Liver (tissue), 9 donors: ENCODE results near the gene DRGX. TPM values are rescaled to one million over a fixed set of nuclear protein-coding genes. Genes with fewer than 3 reads are reported as not detected.

Experiments
- DNase-seq: peaks from one replicate; pipeline ENCODE4 v3.0.0-alpha.2; 2017; ENCODE audit warnings: low spot score
- H3K27ac ChIP-seq, 2 donors: one replicate each; pipeline ENCODE4 v1.7.0; 2013; ENCODE audit warnings: inconsistent platforms in 2 of 2, low read length in 2 of 2, control low read depth in 1 of 2, low read depth in 1 of 2, mild to moderate bottlenecking in 1 of 2
- H3K27me3 ChIP-seq, 4 donors: one replicate each; pipeline versions ENCODE4 v1.6.1 to v1.7.0; 2013; ENCODE audit warnings: low read length in 3 of 4, inconsistent platforms in 1 of 4, mild to moderate bottlenecking in 1 of 4, moderate library complexity in 1 of 4; ENCODE audit not compliant: control insufficient read depth in 4 of 4, insufficient read depth in 4 of 4
- H3K36me3 ChIP-seq, 4 donors: one replicate each; pipeline versions ENCODE4 v1.6.1 to v1.7.0; 2013; ENCODE audit warnings: low read length in 3 of 4, mild to moderate bottlenecking in 3 of 4, low read depth in 1 of 4, moderate library complexity in 1 of 4; ENCODE audit not compliant: control insufficient read depth in 4 of 4, insufficient read depth in 3 of 4
- H3K4me1 ChIP-seq, 4 donors: one replicate each; pipeline versions ENCODE4 v1.6.1 to v1.7.0; 2013; ENCODE audit warnings: low read length in 3 of 4, mild to moderate bottlenecking in 3 of 4, moderate library complexity in 1 of 4; ENCODE audit not compliant: control insufficient read depth in 4 of 4, insufficient read depth in 4 of 4
- H3K4me3 ChIP-seq, 3 donors: one replicate each; pipeline versions ENCODE4 v1.6.1 to v1.7.0; 2013; ENCODE audit warnings: low read length in 3 of 3, control low read depth in 1 of 3, low read depth in 1 of 3, mild to moderate bottlenecking in 1 of 3
- H3K9ac ChIP-seq, 2 donors: one replicate each; pipeline ENCODE4 v1.7.0; 2013; ENCODE audit warnings: low read length in 2 of 2, mild to moderate bottlenecking in 2 of 2, moderate library complexity in 2 of 2, control low read depth in 1 of 2, low read depth in 1 of 2
- H3K9me3 ChIP-seq, 4 donors: one replicate each; pipeline versions ENCODE4 v1.6.1 to v1.7.0; 2013; ENCODE audit warnings: low read length in 3 of 4; ENCODE audit not compliant: control insufficient read depth in 4 of 4
- ATF3 ChIP-seq: IDR thresholded peaks from 2 replicates; pipeline ENCODE4 v1.6.1; 2016; ENCODE audit warnings: antibody characterized with exemption
- CTCF ChIP-seq: fragments of 150-350 bp; IDR thresholded peaks from 2 replicates; pipeline ENCODE4 v1.5.1; 2017; ENCODE audit warnings: improper control_type of control experiment, low read depth, low read length; ENCODE audit not compliant: missing input control
- EGR1 ChIP-seq, 2 donors: IDR thresholded peaks; 2 replicates each; pipeline ENCODE4 v1.6.1; 2016 to 2018; ENCODE audit warnings: antibody characterized with exemption in 2 of 2, low read depth in 2 of 2
- FOXA1 ChIP-seq: IDR thresholded peaks from 2 replicates; pipeline ENCODE4 v1.6.1; 2016; ENCODE audit warnings: antibody characterized with exemption
- FOXA2 ChIP-seq: IDR thresholded peaks from 2 replicates; pipeline ENCODE4 v1.6.1; 2016; ENCODE audit warnings: antibody characterized with exemption
- GABPA ChIP-seq, 2 donors: IDR thresholded peaks in 1 of 2; conservative IDR thresholded peaks in 1 of 2; 2 replicates each; pipeline ENCODE4 v1.6.1; 2016; ENCODE audit warnings: antibody characterized with exemption in 2 of 2, mild to moderate bottlenecking in 1 of 2, moderate library complexity in 1 of 2
- HNF4A ChIP-seq, 2 donors: conservative IDR thresholded peaks; 2 replicates each; pipeline ENCODE4 v1.6.1; 2016; ENCODE audit warnings: antibody characterized with exemption in 2 of 2, mild to moderate bottlenecking in 2 of 2
- HNF4G ChIP-seq: IDR thresholded peaks from 2 replicates; pipeline ENCODE4 v1.6.1; 2016; ENCODE audit warnings: antibody characterized with exemption
- JUND ChIP-seq, 2 donors: IDR thresholded peaks; 2 replicates each; pipeline ENCODE4 v1.6.1; 2016; ENCODE audit warnings: antibody characterized with exemption in 2 of 2
- MAX ChIP-seq: IDR thresholded peaks from 2 replicates; pipeline ENCODE4 v1.6.1; 2016; ENCODE audit warnings: antibody characterized with exemption
- NR2F2 ChIP-seq: IDR thresholded peaks from 2 replicates; pipeline ENCODE4 v1.6.1; 2016; ENCODE audit warnings: antibody characterized with exemption
- RAD21 ChIP-seq, 2 donors: IDR thresholded peaks; 2 replicates each; pipeline ENCODE4 v1.6.1; 2016; ENCODE audit warnings: antibody characterized with exemption in 2 of 2, mild to moderate bottlenecking in 2 of 2
- REST ChIP-seq: IDR thresholded peaks from 2 replicates; pipeline ENCODE4 v1.6.1; 2016; ENCODE audit warnings: antibody characterized with exemption, mild to moderate bottlenecking
- RXRA ChIP-seq, 2 donors: IDR thresholded peaks; 2 replicates each; pipeline ENCODE4 v1.6.1; 2017 to 2018; ENCODE audit warnings: antibody characterized with exemption in 2 of 2, mild to moderate bottlenecking in 1 of 2
- SP1 ChIP-seq: IDR thresholded peaks from 2 replicates; pipeline ENCODE4 v1.6.1; 2018; ENCODE audit warnings: antibody characterized with exemption, mild to moderate bottlenecking
- TAF1 ChIP-seq: conservative IDR thresholded peaks from 2 replicates; pipeline ENCODE4 v1.6.1; 2016; ENCODE audit warnings: antibody characterized with exemption, mild to moderate bottlenecking
- YY1 ChIP-seq: IDR thresholded peaks from 2 replicates; pipeline ENCODE4 v1.6.1; 2016; ENCODE audit warnings: antibody characterized with exemption, mild to moderate bottlenecking
- ZBTB33 ChIP-seq: IDR thresholded peaks from 2 replicates; pipeline ENCODE4 v1.6.1; 2016; ENCODE audit warnings: antibody characterized with exemption
- WGBS: extraction: QIAGEN DNeasy Blood & Tissue Kit; methylation state at CpG from one replicate; pipeline ENCODE4 v1.1.7; 2013; 5-methylcytosine and 5-hydroxymethylcytosine counted together
- polyA plus RNA-seq, 2 donors: library from polyadenylated mRNA; stranded (reverse) in 1 of 2; unstranded in 1 of 2; fragments of 200-250 nt in 1 of 2; fragments of >200 nt in 1 of 2; fragmentation: Nextera tagmentation in 1 of 2; extraction: Ambion mirVana in 1 of 2; gene quantifications; one replicate each; pipeline versions ENCODE4 v1.2.1 to v1.2.3, GENCODE V29; 2013 to 2015
- total RNA-seq, 2 donors: library from RNA; depleted of rRNA; stranded (reverse); fragments of >200 nt; gene quantifications; one replicate each; pipeline ENCODE4 v1.2.3, GENCODE V29; 2014
- donor health status: healthy.
- donor health status: healthy.
- donor health status: healthy.
- donor health status: healthy.
- donor health status: healthy.

The DRGX gene
- total and polyA plus RNA-seq, 4 donors: not detected

GRCh38 chr10:49353895-49354566 is 41.9 kb downstream of the DRGX start:
- Histone ChIP-seq H3K36me3 (no peaks in the 10 kb centered on the region), H3K9ac (no peak overlapping the region), H3K4me1 (no peaks in the 10 kb centered on the region), H3K27me3 (no peaks in the 10 kb centered on the region), H3K9me3 (peaks cover 4 to 14% (median 10%) of the 10 kb centered on the region in 4 donors), H3K4me3 (no peak overlapping the region), H3K27ac (no peak overlapping the region)
- no peak for DNase-seq
- 91% methylated on average over 8 of the region's 8 CpGs for WGBS
- TF ChIP-seq CTCF: no peak
- no peak for TF ChIP-seq REST
- no peak for TF ChIP-seq HNF4A (conservative IDR thresholded peaks at IDR 0.05)
- no peak for TF ChIP-seq FOXA1
- no peak for TF ChIP-seq RXRA (IDR thresholded peaks at IDR 0.05)
- no peak for TF ChIP-seq JUND (IDR thresholded peaks at IDR 0.05)
- no peak for TF ChIP-seq GABPA (IDR thresholded peaks at IDR 0.05 in 1 of 2, conservative IDR thresholded peaks at IDR 0.05 in 1 of 2)
- no peak for TF ChIP-seq TAF1
- no peak for TF ChIP-seq ZBTB33
- no peak for TF ChIP-seq MAX
- no peak for TF ChIP-seq HNF4G
- TF ChIP-seq SP1: no peak
- no peak for TF ChIP-seq RAD21 (IDR thresholded peaks at IDR 0.05)
- no peak for TF ChIP-seq ATF3
- no peak for TF ChIP-seq EGR1 (IDR thresholded peaks at IDR 0.05; ENCODE audit: low read depth in 2 of 2)
- TF ChIP-seq NR2F2: no peak
- TF ChIP-seq FOXA2: no peak
- TF ChIP-seq YY1: no peak
